ENCODE results near the gene KSR1. TPM values are rescaled to one million over a fixed set of nuclear protein-coding genes. Genes with fewer than 3 reads are reported as not detected.

KSR1 gene
- total RNA-seq, 1 donor from 2014 or later, result 60.6 TPM

DNA sequence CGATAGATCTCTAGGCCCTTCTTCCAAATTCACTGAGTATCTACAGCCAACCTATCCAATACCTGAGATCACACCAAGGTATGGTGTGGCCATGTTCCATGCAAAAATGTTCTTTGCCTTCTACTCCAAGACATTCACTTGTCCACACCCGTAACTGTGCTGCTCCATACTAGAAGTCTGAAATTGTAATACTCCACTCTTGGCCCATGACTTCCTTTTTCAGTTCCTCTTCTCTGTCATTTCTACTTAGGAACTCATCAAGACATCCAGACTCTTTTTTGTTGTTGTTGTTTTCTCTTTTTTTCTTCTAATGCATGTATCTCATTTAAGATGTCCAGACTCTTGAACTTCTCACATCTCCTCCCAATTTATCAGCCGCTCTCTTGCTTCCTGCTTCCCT lies 42.5 kb upstream of the KSR1 start:
- no peaks in the 10 kb centered on the region for H3K9me3 Mint-ChIP-seq (ENCODE audit: low read depth)
- H3K27me3 Mint-ChIP-seq (ENCODE audit: low read depth), result no peaks in the 10 kb centered on the region
- no peak overlapping the region for H3K4me3 Mint-ChIP-seq (ENCODE audit: unreplicated experiment)
- no peaks in the 10 kb centered on the region for H3K36me3 Mint-ChIP-seq (ENCODE audit: low read depth)
- no peak for DNase-seq (ENCODE audit: low spot score)
- H3K27ac Mint-ChIP-seq (ENCODE audit: unreplicated experiment), result no peak overlapping the region
- TF ChIP-seq, protein P1, sequence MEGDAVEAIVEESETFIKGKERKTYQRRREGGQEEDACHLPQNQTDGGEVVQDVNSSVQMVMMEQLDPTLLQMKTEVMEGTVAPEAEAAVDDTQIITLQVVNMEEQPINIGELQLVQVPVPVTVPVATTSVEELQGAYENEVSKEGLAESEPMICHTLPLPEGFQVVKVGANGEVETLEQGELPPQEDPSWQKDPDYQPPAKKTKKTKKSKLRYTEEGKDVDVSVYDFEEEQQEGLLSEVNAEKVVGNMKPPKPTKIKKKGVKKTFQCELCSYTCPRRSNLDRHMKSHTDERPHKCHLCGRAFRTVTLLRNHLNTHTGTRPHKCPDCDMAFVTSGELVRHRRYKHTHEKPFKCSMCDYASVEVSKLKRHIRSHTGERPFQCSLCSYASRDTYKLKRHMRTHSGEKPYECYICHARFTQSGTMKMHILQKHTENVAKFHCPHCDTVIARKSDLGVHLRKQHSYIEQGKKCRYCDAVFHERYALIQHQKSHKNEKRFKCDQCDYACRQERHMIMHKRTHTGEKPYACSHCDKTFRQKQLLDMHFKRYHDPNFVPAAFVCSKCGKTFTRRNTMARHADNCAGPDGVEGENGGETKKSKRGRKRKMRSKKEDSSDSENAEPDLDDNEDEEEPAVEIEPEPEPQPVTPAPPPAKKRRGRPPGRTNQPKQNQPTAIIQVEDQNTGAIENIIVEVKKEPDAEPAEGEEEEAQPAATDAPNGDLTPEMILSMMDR (IDR thresholded peaks at IDR 0.05), result no peak
- peaks cover 10% of the 10 kb centered on the region for H3K4me1 Mint-ChIP-seq (ENCODE audit: low read depth)

DNA sequence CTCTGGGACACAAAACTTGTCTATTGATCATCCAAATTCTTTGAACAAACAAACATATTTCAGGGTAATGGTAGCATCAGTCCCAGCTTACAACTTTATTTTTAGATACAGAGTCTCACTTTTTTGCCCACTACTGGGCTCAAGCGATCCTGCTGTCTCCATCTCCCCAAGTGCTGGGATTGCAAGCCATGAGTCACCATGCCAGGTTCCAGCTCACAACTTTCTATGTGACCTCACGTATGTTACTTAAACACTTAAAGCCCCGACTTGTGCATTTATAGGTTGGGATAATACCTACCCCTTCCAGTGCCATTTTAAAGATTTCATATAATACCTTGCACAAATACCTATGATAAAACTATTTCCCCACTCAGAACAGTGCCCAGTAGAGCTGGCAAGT lies 42.0 kb upstream of the KSR1 start:
- Mint-ChIP-seq H3K9me3 (ENCODE audit: low read depth) (no peaks in the 10 kb centered on the region), H3K4me3 (ENCODE audit: unreplicated experiment) (no peak overlapping the region), H3K27me3 (ENCODE audit: low read depth) (no peaks in the 10 kb centered on the region), H3K36me3 (ENCODE audit: low read depth) (no peaks in the 10 kb centered on the region), H3K27ac (ENCODE audit: unreplicated experiment) (no peak overlapping the region), H3K4me1 (ENCODE audit: low read depth) (peaks cover 6% of the 10 kb centered on the region)
- DNase-seq (ENCODE audit: low spot score), result no peak
- TF ChIP-seq, protein P1 (IDR thresholded peaks at IDR 0.05), result no peak

DNA sequence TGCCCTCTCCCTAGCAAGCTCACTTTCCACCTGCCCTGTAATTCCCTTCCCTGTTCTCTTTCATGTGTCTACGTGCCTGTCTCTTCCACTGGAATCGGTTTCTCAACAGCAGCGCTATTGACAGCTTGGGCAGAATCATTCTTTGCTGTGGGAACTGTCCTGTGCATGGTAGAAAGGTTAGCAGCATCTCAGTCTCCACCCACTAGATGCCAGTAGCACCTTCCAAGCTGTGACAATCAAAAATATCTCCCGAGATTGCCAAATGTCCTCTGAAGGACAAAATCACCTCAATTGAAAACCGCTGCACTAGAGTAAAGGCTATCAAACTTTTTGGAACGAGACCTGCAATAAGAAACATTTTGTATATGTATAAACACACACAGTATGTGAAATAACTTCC lies 41.6 kb upstream of the KSR1 start:
- no peak for DNase-seq (ENCODE audit: low spot score)
- Mint-ChIP-seq H3K4me1 (ENCODE audit: low read depth) (peaks cover 1% of the 10 kb centered on the region), H3K9me3 (ENCODE audit: low read depth) (no peaks in the 10 kb centered on the region), H3K27me3 (ENCODE audit: low read depth) (no peaks in the 10 kb centered on the region), H3K4me3 (ENCODE audit: unreplicated experiment) (no peak overlapping the region), H3K36me3 (ENCODE audit: low read depth) (no peaks in the 10 kb centered on the region), H3K27ac (ENCODE audit: unreplicated experiment) (no peak overlapping the region)
- TF ChIP-seq, protein P1 (IDR thresholded peaks at IDR 0.05), result no peak

DNA sequence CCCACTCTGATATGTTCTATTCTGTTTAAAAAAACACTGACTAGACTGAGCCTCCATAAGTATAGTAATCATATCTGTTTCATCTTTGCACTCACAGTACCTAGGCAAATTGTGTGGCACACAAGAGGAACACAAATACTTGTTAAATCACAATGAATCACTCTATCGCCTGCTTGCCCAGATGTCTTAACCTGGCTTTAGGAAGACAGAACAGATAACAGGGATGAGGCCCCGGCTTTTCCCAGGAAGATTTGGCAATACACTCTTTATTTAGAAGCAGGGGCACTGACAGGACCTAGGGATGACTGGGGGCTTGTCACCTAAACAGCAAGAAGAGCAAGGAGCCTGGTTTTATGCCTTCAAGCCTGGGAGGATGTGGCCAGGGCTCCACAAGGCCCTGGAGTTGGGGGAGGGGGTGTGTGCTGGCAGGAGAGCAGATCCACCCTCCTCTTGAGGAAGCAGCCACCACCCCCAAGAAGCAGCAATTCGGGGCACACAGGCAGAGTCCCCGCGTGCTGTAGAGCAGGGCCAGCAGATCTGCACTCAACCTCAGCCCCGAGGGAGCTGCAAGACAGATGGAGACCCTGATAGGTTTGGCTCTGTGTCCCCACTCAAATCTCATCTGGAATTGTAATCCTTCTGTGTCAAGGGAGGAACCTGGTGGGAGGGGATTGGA lies 41.0 kb upstream of the KSR1 start:
- H3K4me1 Mint-ChIP-seq (ENCODE audit: low read depth), result no peaks in the 10 kb centered on the region
- no peaks in the 10 kb centered on the region for H3K9me3 Mint-ChIP-seq (ENCODE audit: low read depth)
- no peaks in the 10 kb centered on the region for H3K36me3 Mint-ChIP-seq (ENCODE audit: low read depth)
- H3K27ac Mint-ChIP-seq (ENCODE audit: unreplicated experiment), result no peak overlapping the region
- no peak for DNase-seq (ENCODE audit: low spot score)
- H3K4me3 Mint-ChIP-seq (ENCODE audit: unreplicated experiment), result no peak overlapping the region
- no peaks in the 10 kb centered on the region for H3K27me3 Mint-ChIP-seq (ENCODE audit: low read depth)
- TF ChIP-seq, protein P1 (IDR thresholded peaks at IDR 0.05), result no peak

DNA sequence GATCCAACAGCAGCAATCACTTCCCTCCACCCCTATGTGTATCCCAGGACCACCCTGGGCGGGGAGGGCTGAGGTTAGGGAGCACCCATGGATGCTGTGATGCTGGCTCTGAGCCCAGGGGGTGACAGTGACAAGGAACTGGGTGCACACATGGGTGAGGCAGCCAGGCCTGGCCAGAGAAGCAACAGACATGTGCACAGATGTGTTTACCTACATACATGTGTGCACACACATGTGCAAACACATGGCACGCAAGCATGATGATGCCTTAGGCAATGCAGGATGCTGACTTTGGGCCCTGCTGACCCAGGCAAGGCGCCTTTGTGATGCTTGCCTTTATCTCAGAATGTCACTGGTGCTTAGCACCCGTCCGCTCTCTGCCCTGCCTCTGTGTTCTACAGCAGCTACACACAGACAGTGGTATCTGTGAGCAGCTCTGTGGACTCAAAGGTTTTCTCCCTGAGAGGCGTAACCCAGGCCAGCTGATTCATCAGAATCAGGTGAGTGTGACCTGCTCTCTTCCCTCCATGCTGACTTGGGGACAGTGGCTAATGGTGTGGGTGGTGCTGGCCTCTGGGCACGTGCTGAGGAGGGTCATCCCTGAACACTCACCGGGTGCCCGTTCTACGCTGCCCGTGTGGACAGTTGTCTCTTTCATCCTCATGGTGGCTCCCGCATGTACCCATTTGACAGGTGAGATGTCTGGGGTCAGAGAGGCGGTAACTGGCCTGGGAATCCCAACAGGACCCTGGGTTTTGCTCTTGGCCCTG lies 38.5 kb upstream of the KSR1 start:
- Mint-ChIP-seq H3K4me3 (ENCODE audit: unreplicated experiment) (no peak overlapping the region), H3K4me1 (ENCODE audit: low read depth) (no peaks in the 10 kb centered on the region), H3K9me3 (ENCODE audit: low read depth) (no peaks in the 10 kb centered on the region), H3K27me3 (ENCODE audit: low read depth) (no peaks in the 10 kb centered on the region), H3K36me3 (ENCODE audit: low read depth) (no peaks in the 10 kb centered on the region), H3K27ac (ENCODE audit: unreplicated experiment) (no peak overlapping the region)
- DNase-seq (ENCODE audit: low spot score), result peak; percentile 56
- TF ChIP-seq, protein P1 (IDR thresholded peaks at IDR 0.05), result no peak
